Keratinocyte (primary cell): ENCODE measurements around the gene SLU7. TPM values are rescaled to one million over a fixed set of nuclear protein-coding genes. Genes with fewer than 3 reads are reported as not detected.

Experiments
- DNase-seq: peaks from one replicate; pipeline ENCODE4 v3.0.0-alpha.2; 2011; ENCODE audit warnings: low read depth, missing footprints, low spot score
- FAIRE-seq: peaks from 2 replicates; lab custom pipeline; 2011; peaks lifted over from hg19 to GRCh38; lab: Jason Lieb, UNC
- H2AFZ ChIP-seq: 2 replicates; pipeline ENCODE4 v1.6.0; 2012; ENCODE audit warnings: low read length, control low read depth, inconsistent platforms; ENCODE audit not compliant: control insufficient read depth
- H3K27ac ChIP-seq: 2 replicates; pipeline ENCODE4 v1.5.1; 2011; ENCODE audit warnings: low read length; ENCODE audit not compliant: control insufficient read depth, insufficient read depth
- H3K27me3 ChIP-seq: 3 replicates; pipeline ENCODE4 v1.6.0; 2011; ENCODE audit warnings: low read length; ENCODE audit not compliant: control insufficient read depth, insufficient read depth; ENCODE audit errors: extremely low read depth
- H3K36me3 ChIP-seq, 2 experiments: 2 replicates in 1 of 2; 3 replicates in 1 of 2; pipeline ENCODE4 v1.5.1; 2011; ENCODE audit warnings: low read length in 2 of 2, mild to moderate bottlenecking in 1 of 2; ENCODE audit not compliant: control insufficient read depth in 2 of 2, insufficient read depth in 2 of 2; ENCODE audit errors: extremely low read depth in 1 of 2
- H3K4me1 ChIP-seq: 3 replicates; pipeline ENCODE4 v1.5.1; 2011; ENCODE audit warnings: low read length; ENCODE audit not compliant: control insufficient read depth, insufficient read depth; ENCODE audit errors: extremely low read depth
- H3K4me2 ChIP-seq: 3 replicates; pipeline ENCODE4 v1.6.0; 2011; ENCODE audit warnings: low read depth, low read length; ENCODE audit not compliant: control insufficient read depth, insufficient read depth; ENCODE audit errors: extremely low read depth
- H3K4me3 ChIP-seq, 3 experiments: fragments of 200-600 bp in 1 of 3; sonication (generic) in 1 of 3; 2 replicates in 2 of 3; 3 replicates in 1 of 3; pipeline ENCODE4 v1.5.1; 2011 to 2016; ENCODE audit warnings: low read length in 3 of 3, mild to moderate bottlenecking in 3 of 3, control low read depth in 2 of 3, inconsistent platforms in 1 of 3, low read depth in 1 of 3, mixed read lengths in 1 of 3, mixed run types in 1 of 3, moderate library complexity in 1 of 3; ENCODE audit not compliant: control insufficient read depth in 2 of 3, insufficient read depth in 2 of 3; ENCODE audit errors: extremely low read depth in 1 of 3
- H3K79me2 ChIP-seq: 2 replicates; pipeline ENCODE4 v1.6.0; 2012; ENCODE audit warnings: low read length; ENCODE audit not compliant: control insufficient read depth, insufficient read depth
- H3K9ac ChIP-seq: 3 replicates; pipeline ENCODE4 v1.6.0; 2011; ENCODE audit warnings: low read length; ENCODE audit not compliant: control insufficient read depth, insufficient read depth; ENCODE audit errors: extremely low read depth
- H3K9me1 ChIP-seq: 3 replicates; pipeline ENCODE4 v1.6.0; 2011; ENCODE audit warnings: low read length; ENCODE audit not compliant: control insufficient read depth, insufficient read depth; ENCODE audit errors: extremely low read depth
- H3K9me3 ChIP-seq: 2 replicates; pipeline ENCODE4 v1.5.1; 2012; ENCODE audit warnings: low read depth, low read length; ENCODE audit not compliant: control insufficient read depth
- H4K20me1 ChIP-seq: 3 replicates; pipeline ENCODE4 v1.6.0; 2011; ENCODE audit warnings: low read length; ENCODE audit not compliant: control insufficient read depth, insufficient read depth; ENCODE audit errors: extremely low read depth
- CTCF ChIP-seq, 3 experiments: IDR thresholded peaks in 1 of 3; conservative IDR thresholded peaks in 1 of 3; optimal IDR thresholded peaks in 1 of 3; 2 replicates in 2 of 3; 3 replicates in 1 of 3; pipeline versions ENCODE3 to v1.5.1; 2011; ENCODE audit warnings: low read length in 3 of 3, mild to moderate bottlenecking in 3 of 3, moderate library complexity in 2 of 3, control low read depth in 1 of 3, inconsistent platforms in 1 of 3; ENCODE audit not compliant: insufficient read depth in 2 of 3; ENCODE audit errors: extremely low read depth in 1 of 3
- EZH2 ChIP-seq: IDR thresholded peaks from one replicate; pipeline ENCODE4 v1.6.1; 2012; ENCODE audit warnings: inconsistent platforms, mild to moderate bottlenecking, low read length, moderate library complexity
- dilution Hi-C: fragments of 300-500 bp; cut with MboI; formaldehyde crosslinking; loops from one replicate; pipeline ENCODE4 v1.7.0; 2020; ENCODE audit warnings: low sequenced_read_pairs; ENCODE audit not compliant: extremely low pct_ligation_motif_present
- polyA plus RNA-seq, 5 experiments: library from polyadenylated mRNA; depleted of rRNA in 3 of 5; stranded (reverse) in 3 of 5; stranded (forward) in 1 of 5; unstranded in 1 of 5; fragments of >200 nt; gene quantifications; 1 replicate in 1 of 5; 2 replicates in 3 of 5; 3 replicates in 1 of 5; pipeline versions ENCODE4 v1.2.1 to v1.2.3, GENCODE V29; 2011 to 2012; ENCODE audit warnings: missing spikeins in 2 of 5, low read depth in 1 of 5, low replicate concordance in 1 of 5

Gene SLU7
- polyA plus RNA-seq, 1 donor (not counting 4 experiments of a cell fraction or from before 2014, with no cell fraction given), result 29.7 TPM

DNA sequence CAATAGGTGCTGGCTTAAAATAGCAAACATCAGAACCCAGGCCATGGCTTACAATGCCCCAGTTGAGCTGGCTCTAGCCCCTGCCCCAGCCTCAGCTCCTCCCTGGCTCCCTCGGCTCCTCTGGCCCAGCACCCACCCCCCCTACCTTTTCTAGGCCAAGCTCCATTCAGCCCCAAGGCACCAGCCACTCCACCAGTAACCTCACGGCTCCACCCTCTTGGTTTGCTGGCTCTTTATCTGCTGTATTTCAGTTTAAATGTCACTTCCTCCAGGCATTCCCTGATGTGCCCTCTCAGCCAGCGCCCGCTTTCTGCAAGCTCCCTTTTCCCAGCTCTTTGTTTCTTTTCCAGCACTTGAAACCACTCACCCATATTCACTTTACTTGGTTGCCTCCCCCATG, 59.1 kb downstream of the SLU7 start:
- dilution Hi-C loops, result no loop called here
- no peak for TF ChIP-seq CTCF (optimal IDR thresholded peaks at IDR 0.05 in 1 of 3, IDR thresholded peaks at IDR 0.05 in 1 of 3, conservative IDR thresholded peaks at IDR 0.05 in 1 of 3; ENCODE audit: extremely low read depth in 1 of 3, insufficient read depth in 2 of 3, low read length in 3 of 3)
- TF ChIP-seq EZH2, result no peak
- H3K9me1 ChIP-seq, result no peaks in the 10 kb centered on the region
- no peak overlapping the region for H3K9ac ChIP-seq
- no peaks in the 10 kb centered on the region for H4K20me1 ChIP-seq
- H3K27ac ChIP-seq, result no peak overlapping the region
- H3K79me2 ChIP-seq, result no peaks in the 10 kb centered on the region
- no peaks in the 10 kb centered on the region for H3K9me3 ChIP-seq
- H3K4me2 ChIP-seq, result peak overlapping the region; percentile 65
- no peaks in the 10 kb centered on the region for H3K27me3 ChIP-seq
- H3K36me3 ChIP-seq, result no peaks in the 10 kb centered on the region
- FAIRE-seq (no peak), DNase-seq (no peak)
- H3K4me1 ChIP-seq, result peaks cover 10% of the 10 kb centered on the region
- peak overlapping the region in 1 of 3 experiments; percentile 14 for H3K4me3 ChIP-seq
- H2AFZ ChIP-seq, result peak overlapping the region; percentile 61

- DNase-seq (no peak), FAIRE-seq (no peak)
- Histone ChIP-seq H3K4me1 (peaks cover 10% of the 10 kb centered on the region), H3K4me3 (no peak overlapping the region), H3K36me3 (no peaks in the 10 kb centered on the region), H3K9me3 (no peaks in the 10 kb centered on the region), H3K27me3 (no peaks in the 10 kb centered on the region), H3K79me2 (no peaks in the 10 kb centered on the region), H4K20me1 (no peaks in the 10 kb centered on the region), H3K9me1 (no peaks in the 10 kb centered on the region), H2AFZ (no peak overlapping the region), H3K27ac (no peak overlapping the region), H3K9ac (no peak overlapping the region), H3K4me2 (no peak overlapping the region)
- dilution Hi-C loops, result no loop called here
- TF ChIP-seq CTCF (optimal IDR thresholded peaks at IDR 0.05 in 1 of 3, IDR thresholded peaks at IDR 0.05 in 1 of 3, conservative IDR thresholded peaks at IDR 0.05 in 1 of 3; ENCODE audit: extremely low read depth in 1 of 3, insufficient read depth in 2 of 3, low read length in 3 of 3) (no peak), EZH2 (no peak)
Observed at GRCh38 chr5:160359242-160359641, 59.6 kb downstream of the SLU7 start.
